Fibroblast of upper back skin (primary cell): Measurements from ENCODE around the gene TTLL12.

ENCODE experiments used
- DNase-seq: peaks from one replicate; pipeline ENCODE4 v3.0.0-alpha.2; 2013

The TTLL12 gene

DNA sequence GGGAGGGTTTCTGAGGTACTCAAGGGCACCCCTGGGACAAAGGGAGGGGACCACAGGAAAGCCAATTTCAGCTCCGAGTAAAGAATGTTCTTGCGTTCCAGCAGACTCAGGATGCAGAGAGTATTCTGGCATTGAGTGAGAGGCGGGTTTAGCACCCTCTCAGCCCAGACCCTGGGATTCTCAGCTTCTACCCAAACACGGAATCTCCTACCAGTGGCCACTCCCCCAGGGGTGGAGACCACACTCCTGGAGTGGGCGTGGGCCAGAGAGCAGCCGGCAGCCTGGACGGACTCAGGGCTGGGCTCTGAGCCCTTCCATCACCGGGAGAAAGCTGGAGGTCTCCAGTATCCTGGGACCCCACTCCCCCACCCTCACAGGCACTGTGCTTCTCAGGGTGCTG is 26.1 kb upstream of the TTLL12 start:
- DNase-seq: no peak

GRCh38 chr22:43212434-43212952 is 25.6 kb upstream of the TTLL12 start:
- no peak for DNase-seq

DNA sequence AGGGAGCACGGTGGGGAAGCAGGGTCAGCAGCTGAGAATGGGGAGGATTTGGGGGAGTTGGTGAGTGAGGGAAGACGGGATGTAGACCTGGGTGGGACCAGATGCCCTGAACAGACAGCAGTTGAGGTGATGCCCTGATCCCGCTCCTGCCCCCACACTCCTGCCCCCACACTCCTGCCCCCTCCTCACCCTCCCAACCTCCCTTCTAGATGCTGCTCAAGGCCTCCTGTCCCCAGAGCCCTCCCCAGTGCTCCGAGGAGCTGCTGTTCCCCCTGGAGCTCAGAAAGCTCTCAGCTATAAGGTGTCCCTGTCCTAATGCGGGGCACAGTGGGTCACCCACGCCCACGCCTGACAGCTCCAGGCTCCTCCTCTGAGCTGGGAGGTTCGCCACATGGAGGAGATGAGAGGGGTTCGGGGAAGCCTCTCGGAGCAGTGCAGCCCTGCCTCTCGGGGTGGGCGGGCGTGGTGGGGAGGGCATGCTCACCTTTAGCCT is 25.1 kb upstream of the TTLL12 start:
- DNase-seq: no peak

GRCh38 chr22:43210631-43211515 is 23.9 kb upstream of the TTLL12 start:
- DNase-seq: no peak

GRCh38 chr22:43209971-43210370 is 23.0 kb upstream of the TTLL12 start:
- no peak for DNase-seq

- DNase-seq: no peak
These were observed 22.6 kb upstream of the TTLL12 start for GRCh38 chr22:43209523-43209890.

DNA sequence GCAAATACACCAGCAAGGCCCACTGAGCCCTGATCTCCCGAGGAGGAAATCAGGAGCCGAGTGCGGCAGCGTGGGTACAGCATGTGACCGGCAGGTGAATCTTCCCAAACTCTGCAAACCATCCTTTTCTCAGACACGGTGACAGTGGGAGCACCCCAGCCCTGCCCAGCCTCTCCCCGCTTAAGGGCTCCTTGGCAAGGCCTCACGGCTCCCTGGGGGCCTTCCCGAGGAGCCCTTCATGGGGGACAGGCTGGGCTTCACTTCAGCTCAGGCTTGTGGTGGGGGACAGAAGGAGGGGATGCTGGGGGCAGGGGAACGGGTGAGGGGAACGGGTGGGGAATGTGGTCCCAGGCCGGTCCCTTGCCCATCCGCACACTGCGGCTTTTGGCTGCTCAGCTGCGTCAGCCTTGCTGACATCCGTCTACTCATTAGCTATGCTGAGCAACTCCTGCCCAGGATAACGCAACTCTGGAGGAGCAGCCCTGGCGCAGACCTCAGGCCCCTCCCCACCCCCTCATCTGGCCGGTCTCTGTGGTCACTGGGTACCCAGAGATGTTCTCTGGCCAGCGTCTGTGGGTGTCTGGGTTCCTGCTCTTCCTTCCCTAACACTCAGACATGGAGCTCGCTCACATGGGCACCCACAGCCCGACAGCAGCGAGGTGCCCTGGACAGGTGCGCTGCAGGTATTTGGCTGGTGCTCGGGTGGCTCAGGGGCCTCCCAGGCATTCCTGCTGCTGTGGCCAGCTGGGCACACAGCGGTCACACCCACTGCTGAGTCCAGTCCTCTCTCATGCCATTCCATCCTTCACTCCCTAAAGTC is 22.0 kb upstream of the TTLL12 start:
- no peak for DNase-seq

DNA sequence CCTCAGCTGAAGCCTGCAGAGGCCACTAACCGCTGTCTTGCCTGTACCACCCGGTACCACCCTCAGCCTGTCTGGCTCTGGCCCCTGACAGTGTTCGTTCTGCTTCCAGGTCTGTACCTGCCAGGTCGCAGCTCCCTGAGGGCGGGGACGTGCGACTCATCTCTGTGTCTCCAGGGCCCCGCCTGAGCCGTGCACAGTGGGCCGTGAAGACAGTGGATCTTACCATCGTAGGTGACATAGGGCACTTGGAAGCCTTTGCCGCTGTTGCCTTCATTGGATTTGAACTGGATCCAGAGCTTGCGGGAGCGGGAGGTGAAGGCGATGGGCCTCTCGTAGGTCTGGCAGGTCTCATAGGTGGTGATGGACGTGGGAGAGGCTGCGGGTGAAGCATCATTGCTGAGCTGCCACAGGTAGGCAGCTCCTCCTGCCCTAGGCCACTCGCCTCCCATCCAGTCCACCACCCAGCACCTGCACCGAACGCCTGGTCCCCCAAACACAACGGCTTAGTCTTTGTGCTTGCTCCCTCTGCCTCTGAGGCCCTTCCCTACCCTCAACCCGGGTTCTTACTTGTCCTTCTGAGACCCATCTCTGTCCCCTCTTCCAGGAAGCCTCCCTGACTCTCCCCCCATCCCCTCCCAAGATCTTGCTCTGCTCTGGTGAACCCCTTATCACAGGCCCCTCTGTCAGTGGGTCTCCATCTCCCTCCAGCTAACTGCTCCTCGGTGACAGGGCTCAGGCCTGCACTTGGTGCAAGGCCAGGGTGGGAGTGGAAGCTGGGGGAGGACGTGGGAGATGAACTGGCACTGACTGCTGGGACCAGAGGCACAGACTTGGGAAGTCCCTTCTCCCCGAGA is 21.1 kb upstream of the TTLL12 start:
- no peak for DNase-seq

DNA sequence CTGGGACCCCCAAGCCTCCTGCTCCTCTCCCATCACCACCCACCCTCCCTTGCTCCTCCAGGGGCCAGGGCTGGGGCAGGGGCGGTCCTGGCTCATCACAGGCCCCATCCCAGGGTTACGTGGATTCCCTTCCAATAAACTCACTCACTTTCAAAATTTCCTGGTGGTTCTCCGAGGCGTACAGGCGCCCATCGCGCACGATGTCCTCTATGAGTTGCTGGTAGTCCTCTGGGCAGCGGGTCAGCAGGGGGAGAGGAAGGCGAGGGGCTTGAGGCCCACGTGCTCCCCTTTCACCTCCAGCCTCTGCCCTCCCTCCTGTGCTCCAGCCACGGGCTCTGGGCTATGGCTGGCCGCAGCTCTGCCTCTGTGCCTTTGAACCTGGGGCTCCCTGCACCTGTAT is 20.5 kb upstream of the TTLL12 start:
- no peak for DNase-seq

- DNase-seq: no peak
These were observed 19.7 kb upstream of the TTLL12 start for GRCh38 chr22:43206509-43207161.

DNA sequence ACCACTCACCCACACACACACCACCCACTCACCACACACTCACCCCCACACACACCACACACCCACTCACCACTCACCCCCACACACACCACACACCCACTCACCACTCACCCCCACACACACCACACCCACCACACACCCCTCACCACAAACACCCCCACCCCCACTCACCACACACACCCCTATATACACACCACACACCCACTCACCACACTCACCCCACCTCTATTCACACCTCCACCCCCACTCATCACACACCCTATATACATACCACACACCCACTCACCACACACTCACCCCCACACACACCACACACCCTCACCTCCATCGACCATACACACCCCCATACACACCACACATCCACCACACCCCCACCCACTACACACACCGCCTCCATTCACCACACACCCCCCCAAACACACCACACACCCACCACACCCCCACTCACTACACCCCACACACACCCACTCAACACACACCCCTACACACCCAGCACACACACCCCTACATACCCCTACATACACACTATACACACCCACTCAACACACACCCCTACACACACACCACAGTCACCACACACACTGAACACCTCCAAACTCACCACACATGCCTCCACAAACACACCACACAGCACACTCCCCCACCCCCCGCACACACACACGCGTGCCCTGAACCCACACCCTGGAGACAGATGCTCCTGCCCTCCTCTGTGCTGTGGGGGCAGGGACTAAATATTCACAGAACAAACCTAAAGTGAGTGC is 19.0 kb upstream of the TTLL12 start:
- no peak for DNase-seq

- DNase-seq: no peak
These were observed 18.3 kb upstream of the TTLL12 start for GRCh38 chr22:43205261-43205691.

- no peak for DNase-seq
These were observed 16.6 kb upstream of the TTLL12 start for GRCh38 chr22:43203471-43203981.

DNA sequence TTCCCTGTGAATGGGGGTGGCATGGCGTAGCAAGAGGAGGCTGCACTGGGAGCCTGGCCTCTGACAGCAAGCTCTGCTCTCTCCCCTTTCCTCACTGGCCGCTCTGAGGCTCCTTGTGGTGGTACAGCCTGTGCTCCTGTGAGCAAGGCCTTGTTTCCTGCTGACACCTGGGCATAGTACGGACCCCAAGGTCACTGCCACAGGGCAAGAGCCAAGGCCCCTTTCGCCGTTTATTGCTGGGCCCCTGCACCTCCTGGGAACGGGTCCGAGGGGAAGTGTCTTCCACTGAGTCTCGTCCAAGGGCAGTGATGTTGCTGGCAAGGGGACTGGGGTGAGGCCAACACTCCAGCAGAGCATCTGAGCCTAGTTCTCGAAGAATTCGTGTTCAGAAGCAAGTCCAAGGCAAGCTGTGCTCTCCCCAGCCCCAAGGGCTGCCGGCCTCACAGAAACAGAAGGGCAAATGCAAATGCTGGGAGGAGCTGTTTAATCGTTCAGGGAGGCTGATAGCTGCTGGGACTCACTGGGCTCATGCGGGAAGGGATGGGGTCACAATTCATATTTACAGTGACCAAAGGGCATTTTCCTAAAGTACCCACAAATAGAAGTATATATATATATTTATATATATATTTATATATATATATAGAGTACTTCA is 15.9 kb upstream of the TTLL12 start:
- no peak for DNase-seq

GRCh38 chr22:43202326-43202725 is 15.4 kb upstream of the TTLL12 start:
- no peak for DNase-seq

GRCh38 chr22:43201486-43202219 is 14.7 kb upstream of the TTLL12 start:
- no peak for DNase-seq

DNA sequence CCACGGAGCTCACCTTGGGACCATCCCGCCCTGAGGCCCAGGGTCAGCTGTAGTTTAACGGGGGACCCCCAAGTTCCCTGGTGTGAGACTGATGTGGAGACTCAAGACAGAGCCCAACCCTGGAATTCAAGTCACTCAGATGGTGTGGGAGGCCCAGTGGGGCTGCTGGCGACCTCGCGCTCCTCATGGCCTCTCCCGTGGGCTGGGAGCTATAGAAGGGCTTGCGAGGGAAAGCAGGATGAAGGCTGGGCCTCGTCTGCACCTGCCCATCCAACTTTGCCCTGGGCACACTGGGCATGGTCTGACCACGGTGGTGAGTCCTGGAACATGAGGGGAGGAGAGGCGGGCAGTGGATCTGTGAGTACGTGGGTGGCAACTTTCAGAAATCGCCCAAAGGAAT is 13.6 kb upstream of the TTLL12 start:
- DNase-seq: no peak

DNA sequence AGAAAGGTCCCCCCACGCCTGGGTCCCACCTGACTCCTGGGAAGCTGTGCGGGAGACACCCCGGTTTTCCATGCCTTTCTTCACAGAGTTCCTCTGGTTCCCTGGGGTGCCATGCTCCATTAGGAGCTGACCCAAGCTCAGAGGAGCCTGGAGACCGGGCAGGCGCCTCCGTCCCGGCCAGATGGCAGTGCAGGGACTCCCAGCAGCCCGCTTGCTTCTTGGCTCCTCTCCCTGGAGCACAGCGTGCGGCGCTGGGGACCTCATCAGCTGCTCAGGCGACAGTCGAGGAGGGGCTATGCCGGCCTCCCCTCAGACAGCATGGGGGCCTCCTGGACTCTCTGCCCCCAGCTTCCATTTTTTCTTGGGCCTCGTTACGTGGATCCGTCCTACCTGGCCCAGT is 13.1 kb upstream of the TTLL12 start:
- no peak for DNase-seq

GRCh38 chr22:43199541-43199940 is 12.6 kb upstream of the TTLL12 start:
- DNase-seq: no peak

DNA sequence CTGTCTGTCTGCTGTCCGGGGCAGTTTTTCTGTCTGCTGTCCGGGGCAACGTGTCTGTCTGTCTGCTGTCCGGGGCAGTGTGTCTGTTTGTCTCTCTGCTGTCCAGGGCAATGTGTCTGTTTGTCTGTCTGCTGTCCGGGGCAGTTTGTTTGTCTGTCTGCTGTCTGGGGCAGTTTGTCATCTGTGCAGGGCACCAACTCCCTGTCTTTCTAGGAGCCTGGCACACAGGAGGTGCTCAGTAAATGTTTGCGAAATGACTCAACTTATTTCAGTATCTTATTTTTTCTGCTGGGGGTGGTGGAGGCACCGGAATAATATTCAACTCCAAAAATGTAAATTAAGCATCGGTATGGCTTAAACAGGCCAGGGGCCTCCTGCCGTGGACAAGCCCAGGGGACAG is 12.0 kb upstream of the TTLL12 start:
- DNase-seq: no peak
